Chondrocyte (in vitro differentiated cells): Measurements from ENCODE around the gene TRABD. TPM values are rescaled to one million over a fixed set of nuclear protein-coding genes. Genes with fewer than 3 reads are reported as not detected.

Experiments
- DNase-seq: peaks from one replicate; pipeline ENCODE4 v3.0.0; 2021; ENCODE audit warnings: mixed read lengths, low spot score
- H3K27ac Mint-ChIP-seq: one replicate; pipeline ENCODE4 v1.8.0; 2021; ENCODE audit warnings: mild to moderate bottlenecking, moderate library complexity, mixed read lengths; ENCODE audit not compliant: unreplicated experiment
- H3K27me3 Mint-ChIP-seq: 2 replicates; pipeline ENCODE4 v1.8.0; 2021; ENCODE audit warnings: low read depth, mixed read lengths
- H3K36me3 Mint-ChIP-seq: 2 replicates; pipeline ENCODE4 v1.8.0; 2021; ENCODE audit warnings: low read depth, mixed read lengths
- H3K4me1 Mint-ChIP-seq: 2 replicates; pipeline ENCODE4 v1.8.0; 2021; ENCODE audit warnings: low read depth, mild to moderate bottlenecking, mixed read lengths
- H3K4me3 Mint-ChIP-seq: one replicate; pipeline ENCODE4 v1.8.0; 2021; ENCODE audit warnings: mild to moderate bottlenecking, moderate library complexity, mixed read lengths; ENCODE audit not compliant: unreplicated experiment
- H3K9me3 Mint-ChIP-seq: 2 replicates; pipeline ENCODE4 v1.8.0; 2021; ENCODE audit warnings: low read depth, mixed read lengths
- total RNA-seq: library from RNA; stranded (reverse); gene quantifications from 3 replicates; pipeline ENCODE4 v1.2.1, GENCODE V29; 2021
- TF ChIP-seq, protein P1 (sequence below): fragments of 200-600 bp; sonication (generic); IDR thresholded peaks from 2 replicates; pipeline ENCODE4 v1.5.0; 2021; ENCODE audit warnings: antibody characterized with exemption, mild to moderate bottlenecking, moderate library complexity

TRABD gene
- total RNA-seq, 1 donor from 2014 or later, result 20.2 TPM

- H3K9me3 Mint-ChIP-seq, result no peaks in the 10 kb centered on the region
- no peak overlapping the region for H3K4me3 Mint-ChIP-seq
- TF ChIP-seq, protein P1, sequence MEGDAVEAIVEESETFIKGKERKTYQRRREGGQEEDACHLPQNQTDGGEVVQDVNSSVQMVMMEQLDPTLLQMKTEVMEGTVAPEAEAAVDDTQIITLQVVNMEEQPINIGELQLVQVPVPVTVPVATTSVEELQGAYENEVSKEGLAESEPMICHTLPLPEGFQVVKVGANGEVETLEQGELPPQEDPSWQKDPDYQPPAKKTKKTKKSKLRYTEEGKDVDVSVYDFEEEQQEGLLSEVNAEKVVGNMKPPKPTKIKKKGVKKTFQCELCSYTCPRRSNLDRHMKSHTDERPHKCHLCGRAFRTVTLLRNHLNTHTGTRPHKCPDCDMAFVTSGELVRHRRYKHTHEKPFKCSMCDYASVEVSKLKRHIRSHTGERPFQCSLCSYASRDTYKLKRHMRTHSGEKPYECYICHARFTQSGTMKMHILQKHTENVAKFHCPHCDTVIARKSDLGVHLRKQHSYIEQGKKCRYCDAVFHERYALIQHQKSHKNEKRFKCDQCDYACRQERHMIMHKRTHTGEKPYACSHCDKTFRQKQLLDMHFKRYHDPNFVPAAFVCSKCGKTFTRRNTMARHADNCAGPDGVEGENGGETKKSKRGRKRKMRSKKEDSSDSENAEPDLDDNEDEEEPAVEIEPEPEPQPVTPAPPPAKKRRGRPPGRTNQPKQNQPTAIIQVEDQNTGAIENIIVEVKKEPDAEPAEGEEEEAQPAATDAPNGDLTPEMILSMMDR, result no peak
- no peaks in the 10 kb centered on the region for H3K36me3 Mint-ChIP-seq
- H3K4me1 Mint-ChIP-seq, result peaks cover 20% of the 10 kb centered on the region
- no peak overlapping the region for H3K27ac Mint-ChIP-seq
- H3K27me3 Mint-ChIP-seq, result no peaks in the 10 kb centered on the region
- DNase-seq, result no peak
Measured at GRCh38 chr22:50184902-50185374, 775 bp upstream of the TRABD start.

- no peaks in the 10 kb centered on the region for H3K27me3 Mint-ChIP-seq
- no peak for DNase-seq
- H3K27ac Mint-ChIP-seq, result no peak overlapping the region
- TF ChIP-seq, protein P1, result peak; percentile 13
- H3K36me3 Mint-ChIP-seq, result no peaks in the 10 kb centered on the region
- H3K9me3 Mint-ChIP-seq, result no peaks in the 10 kb centered on the region
- H3K4me1 Mint-ChIP-seq, result peaks cover 23% of the 10 kb centered on the region
- H3K4me3 Mint-ChIP-seq, result peak overlapping the region; percentile 86
Measured at GRCh38 chr22:50186181-50186714, 535 bp downstream of the TRABD start.

DNA sequence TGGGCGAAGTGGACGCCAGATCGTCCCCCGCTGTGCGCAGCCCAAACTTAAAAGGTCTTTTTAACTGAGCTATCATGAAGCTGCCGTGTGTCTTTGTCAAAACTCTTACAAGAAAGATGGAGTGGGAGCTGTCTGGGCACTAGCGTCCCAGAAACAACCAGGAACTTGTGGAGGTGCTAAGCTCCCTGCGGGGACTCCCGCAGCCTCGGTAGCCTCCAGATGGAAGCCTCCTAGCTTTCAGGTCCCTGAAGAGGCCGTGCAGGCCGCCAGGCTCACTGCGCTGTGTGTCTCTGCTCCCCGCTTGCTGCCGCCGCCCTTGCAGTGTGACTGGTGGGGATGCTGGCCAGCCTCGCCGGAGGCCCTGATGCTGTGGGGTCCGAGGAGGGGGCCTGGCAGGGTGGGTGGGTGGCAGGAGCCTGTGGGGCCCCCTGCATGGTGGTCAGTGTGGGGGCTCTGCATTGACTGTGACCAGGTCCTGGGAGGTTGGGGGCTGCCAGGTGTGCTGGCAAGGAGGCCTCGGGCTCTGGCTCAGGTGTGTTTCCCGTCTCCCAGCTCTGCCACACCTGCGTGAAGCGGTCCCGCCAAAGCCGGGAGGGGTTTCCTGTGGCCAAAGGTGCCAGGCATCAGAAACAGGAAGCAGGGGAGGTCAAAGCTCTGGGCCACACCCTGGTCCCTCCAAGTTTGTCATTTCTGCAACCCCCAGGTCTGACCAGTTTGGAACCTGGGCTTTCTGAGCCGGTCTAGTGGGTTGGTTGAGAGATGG, 1.2 kb downstream of the TRABD start:
- no peaks in the 10 kb centered on the region for H3K27me3 Mint-ChIP-seq

DNA sequence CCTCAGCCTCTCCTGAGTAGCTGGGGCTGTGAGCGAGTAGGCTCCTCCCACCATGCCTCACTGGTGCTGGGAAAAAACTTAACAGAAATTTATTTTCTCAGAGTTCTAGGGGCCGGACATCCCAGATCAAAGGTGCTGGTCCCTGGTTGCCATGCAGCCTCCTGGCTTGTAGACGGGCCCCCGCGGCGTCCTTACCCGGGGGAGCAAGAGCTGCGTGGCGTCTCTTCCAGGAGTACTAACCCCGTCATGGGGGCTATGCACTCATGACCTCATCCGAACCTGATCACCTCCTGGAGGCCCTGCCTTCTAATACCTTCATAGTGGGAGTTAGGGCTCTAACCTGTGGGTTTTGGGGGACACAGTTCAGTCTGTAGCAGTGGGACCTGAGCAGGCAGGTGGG, 2.6 kb downstream of the TRABD start:
- DNase-seq, result no peak
- Mint-ChIP-seq H3K27ac (no peak overlapping the region), H3K36me3 (no peaks in the 10 kb centered on the region), H3K9me3 (no peaks in the 10 kb centered on the region), H3K27me3 (no peaks in the 10 kb centered on the region), H3K4me1 (peaks cover 26% of the 10 kb centered on the region), H3K4me3 (no peak overlapping the region)
- TF ChIP-seq, protein P1, result no peak

More for the DNA sequence above, 1.2 kb downstream of the TRABD start:
- TF ChIP-seq, protein P1, result no peak
- no peaks in the 10 kb centered on the region for H3K36me3 Mint-ChIP-seq
- peak overlapping the region; percentile 86 for H3K4me3 Mint-ChIP-seq
- H3K27ac Mint-ChIP-seq, result peak overlapping the region; percentile 77
- H3K4me1 Mint-ChIP-seq, result peaks cover 26% of the 10 kb centered on the region
- no peaks in the 10 kb centered on the region for H3K9me3 Mint-ChIP-seq
- no peak for DNase-seq

DNA sequence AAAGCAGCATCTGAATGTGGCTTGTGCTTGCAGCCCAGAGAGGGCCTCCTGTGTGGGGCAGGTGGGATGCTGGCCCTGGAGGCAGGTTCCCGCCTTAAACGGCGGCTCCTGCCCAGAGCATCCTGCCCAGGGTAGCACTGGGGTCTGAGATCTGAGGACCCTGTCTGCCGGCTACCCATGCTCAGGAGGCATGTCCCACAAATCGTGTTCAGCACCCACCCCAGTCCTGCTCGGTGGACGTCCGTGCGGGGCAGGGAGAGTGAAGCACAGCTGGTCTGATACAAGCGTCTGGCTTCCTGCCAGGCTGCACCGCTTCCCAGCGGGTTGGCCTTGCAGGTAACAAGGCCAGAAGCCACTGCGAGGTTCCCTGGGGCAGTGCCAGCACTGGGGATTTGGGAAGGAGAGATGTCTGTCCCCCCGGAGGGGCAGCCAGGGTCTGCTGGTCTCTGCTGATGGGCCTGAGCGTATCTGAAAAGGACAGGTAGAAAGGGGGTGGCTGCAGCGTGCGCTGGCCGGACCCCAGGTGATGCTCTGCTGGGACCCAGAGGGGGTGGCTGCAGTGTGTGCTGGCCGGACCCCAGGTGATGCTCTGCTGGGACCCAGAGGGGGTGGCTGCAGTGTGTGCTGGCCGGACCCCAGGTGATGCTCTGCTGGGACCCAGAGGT, 3.6 kb downstream of the TRABD start:
- Mint-ChIP-seq H3K36me3 (no peaks in the 10 kb centered on the region), H3K4me3 (no peak overlapping the region), H3K4me1 (peaks cover 23% of the 10 kb centered on the region), H3K9me3 (no peaks in the 10 kb centered on the region), H3K27ac (peak overlapping the region; percentile 2), H3K27me3 (no peaks in the 10 kb centered on the region)
- DNase-seq, result no peak
- TF ChIP-seq, protein P1, result no peak
